Astrocyte of the hippocampus (primary cell): Measurements from ENCODE around the gene GYPA.
"Not testable (repeated sequence)": the region's sequence is repeated elsewhere in the genome, so short reads cannot be mapped to it uniquely, and the experiment has no call there.

Experiments
- DNase-seq: peaks from one replicate; pipeline ENCODE4 v3.0.0; 2011; ENCODE audit warnings: low read depth, low spot score

Gene GYPA

DNA sequence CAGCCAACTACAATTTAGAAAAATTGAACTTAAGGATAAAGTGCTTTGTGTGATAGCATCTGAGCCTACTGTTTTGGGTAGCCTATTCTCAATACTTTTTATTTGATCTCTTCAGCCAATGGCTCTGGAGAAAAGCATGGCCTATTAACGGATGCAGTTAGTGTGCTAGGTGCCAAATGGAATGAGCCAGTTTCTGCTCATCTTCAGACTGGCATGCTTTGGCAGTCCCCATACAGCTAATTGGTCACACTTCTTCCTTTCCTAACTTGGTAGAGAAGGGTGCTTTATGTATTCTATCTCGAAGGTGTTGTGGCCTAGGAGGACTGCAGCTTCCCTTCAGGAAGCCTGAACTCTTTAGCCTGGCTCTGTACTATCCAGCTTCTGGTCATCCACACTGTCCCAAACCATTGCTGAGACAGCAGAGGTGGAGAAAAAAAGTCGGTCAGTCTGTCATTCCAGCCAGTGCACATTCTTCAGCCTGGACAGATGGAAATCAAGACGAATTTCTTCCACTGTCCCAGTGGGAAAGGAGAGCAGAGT lies 11.1 kb downstream of the GYPA start:
- not testable (repeated sequence) for DNase-seq

DNA sequence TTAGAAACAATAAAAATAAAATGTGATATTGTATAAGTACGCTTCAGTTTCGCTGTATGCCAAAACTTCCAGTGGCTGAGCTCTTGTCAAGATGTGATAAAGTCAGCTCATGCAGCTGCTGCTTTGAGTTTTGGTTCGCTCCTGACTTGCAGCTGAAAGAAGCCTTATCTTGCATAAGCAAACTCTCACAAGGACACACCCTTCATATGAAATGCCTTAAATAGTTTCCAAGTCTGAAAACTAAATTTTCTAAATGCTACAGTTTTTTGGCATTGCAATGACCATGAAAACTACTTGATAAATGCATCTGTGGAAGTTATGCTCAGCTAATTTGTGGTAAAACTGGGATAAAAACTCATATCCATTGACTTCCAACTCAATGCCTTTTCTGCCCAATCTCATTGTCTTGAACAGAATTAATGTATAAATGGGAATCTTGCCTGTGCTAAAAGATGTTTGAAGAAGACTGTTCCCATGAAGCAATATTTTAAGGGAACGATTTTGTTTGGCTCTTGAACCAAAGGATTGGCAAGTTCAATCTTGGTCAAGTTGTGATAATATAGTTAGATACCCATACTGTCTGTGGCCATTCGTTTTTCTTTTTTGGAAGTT lies 11.7 kb downstream of the GYPA start:
- DNase-seq = not testable (repeated sequence)

GRCh38 chr4:144125109-144125508 lies 15.4 kb downstream of the GYPA start:
- not testable (repeated sequence) for DNase-seq

DNA sequence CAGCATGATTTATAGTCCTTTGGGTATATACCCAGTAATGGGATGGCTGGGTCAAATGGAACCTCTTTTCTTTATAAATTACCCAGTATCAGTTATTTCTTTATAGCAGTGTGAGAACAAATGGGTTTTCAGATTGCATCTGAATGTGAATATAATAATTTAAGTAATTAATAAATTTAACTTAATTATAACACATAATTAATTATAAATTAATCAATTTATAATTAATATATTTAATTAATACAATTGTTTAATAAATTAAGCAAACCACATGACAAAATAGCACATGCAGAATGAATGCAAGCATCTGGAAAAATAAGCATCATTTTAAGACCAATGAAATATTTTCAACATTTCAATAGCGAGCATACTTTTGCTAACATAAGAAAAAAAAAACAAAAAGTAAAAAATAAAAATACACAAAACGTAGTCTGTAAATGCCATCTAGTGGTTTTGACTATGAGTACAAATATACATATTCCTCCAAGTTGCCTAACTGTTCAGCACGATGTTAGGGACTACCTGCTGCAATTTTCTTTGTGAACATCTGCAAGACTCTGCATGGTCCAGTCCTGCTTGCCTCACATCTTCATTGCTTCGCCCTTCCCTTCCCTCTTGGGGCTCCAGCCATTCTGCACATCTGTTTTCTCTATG lies 16.4 kb downstream of the GYPA start:
- DNase-seq = not testable (repeated sequence)

- DNase-seq = not testable (repeated sequence)
Measured at GRCh38 chr4:144123269-144123668, 17.2 kb downstream of the GYPA start.

- not testable (repeated sequence) for DNase-seq
Measured at GRCh38 chr4:144119752-144120151, 20.8 kb downstream of the GYPA start.

GRCh38 chr4:144115519-144115918 lies 25.0 kb downstream of the GYPA start:
- no peak for DNase-seq

- DNase-seq = no peak
Measured at GRCh38 chr4:144113546-144113945, 27.0 kb downstream of the GYPA start.

- DNase-seq = no peak
Measured at GRCh38 chr4:144104509-144105130, 35.9 kb downstream of the GYPA start.

DNA sequence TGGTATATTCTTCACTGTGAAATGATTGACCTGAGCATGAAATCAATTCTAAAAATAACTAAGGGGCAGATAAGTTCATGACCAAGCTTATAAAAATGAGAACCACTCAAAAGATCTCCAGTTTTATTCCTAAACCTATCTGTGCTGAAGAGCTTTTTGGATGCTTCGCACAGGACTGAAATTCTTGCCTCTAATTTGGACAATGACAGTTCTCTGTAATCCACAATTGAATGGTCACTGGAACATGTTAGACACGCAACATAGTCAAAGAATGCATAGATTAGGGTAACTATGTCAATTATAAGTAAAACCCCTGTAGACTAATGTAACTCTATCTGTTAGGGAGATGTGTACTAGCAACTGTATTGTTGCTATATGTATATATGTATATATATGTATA lies 42.7 kb downstream of the GYPA start:
- not testable (repeated sequence) for DNase-seq

DNA sequence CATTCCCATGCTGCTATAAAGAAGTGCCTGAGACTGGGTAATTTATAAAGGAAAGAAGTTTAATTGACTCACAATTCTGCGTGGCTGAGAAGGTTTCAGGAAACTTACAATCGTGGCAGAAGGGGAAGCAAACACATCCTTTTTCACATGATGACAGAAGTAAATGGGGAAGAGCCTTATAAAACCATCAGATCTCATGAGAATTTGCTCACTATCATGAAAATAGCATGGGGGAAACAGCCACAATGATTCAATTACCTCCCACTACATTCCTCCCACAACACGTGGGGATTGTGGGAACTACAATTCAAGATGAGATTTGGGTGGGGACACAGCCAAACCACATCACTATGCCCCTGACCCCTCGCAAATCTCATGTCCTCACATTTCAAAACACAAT lies 46.5 kb downstream of the GYPA start:
- DNase-seq = not testable (repeated sequence)

DNA sequence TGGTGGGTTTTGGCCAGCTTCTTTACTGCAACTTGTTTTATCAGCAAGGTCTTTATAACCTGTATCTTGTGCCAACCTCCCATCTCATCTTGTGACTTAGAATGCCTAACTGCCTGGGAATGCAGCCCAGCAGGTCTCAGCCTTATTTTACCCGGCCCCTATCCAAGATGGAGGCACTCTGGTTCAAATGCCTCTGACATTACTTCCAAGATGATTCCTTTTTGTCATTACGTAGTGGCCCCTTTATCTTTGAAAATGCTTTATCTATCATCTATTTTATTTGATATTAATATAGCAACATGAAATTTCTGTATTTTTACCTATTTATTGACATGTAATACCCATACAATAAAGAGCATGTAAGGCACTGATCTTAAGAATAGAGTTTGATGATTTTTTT lies 49.3 kb downstream of the GYPA start:
- not testable (repeated sequence) for DNase-seq

- no peak for DNase-seq
Measured at GRCh38 chr4:144090744-144091143, 49.8 kb downstream of the GYPA start.

GRCh38 chr4:144082053-144082452 lies 58.5 kb downstream of the GYPA start:
- not testable (repeated sequence) for DNase-seq

DNA sequence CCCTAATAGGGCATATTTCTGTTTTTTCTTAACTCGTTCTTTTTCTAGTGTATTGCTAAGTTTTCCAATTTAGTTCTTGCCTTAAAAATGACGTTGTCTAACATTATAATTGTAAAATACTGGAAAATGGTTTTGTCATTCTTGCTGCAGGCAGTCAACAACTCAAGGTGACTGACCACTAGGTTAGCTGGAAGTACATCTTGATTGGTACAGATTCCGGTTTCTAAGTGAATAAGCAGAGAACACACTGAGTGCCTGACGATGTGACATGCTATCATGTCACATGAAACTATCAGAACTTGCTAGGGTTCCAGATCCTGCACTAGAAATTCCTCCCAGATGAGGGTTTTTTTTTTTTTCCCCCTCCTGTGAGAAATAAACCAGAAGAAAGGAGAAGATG lies 60.4 kb downstream of the GYPA start:
- not testable (repeated sequence) for DNase-seq

GRCh38 chr4:144078746-144079145 lies 61.8 kb downstream of the GYPA start:
- DNase-seq = not testable (repeated sequence)

DNA sequence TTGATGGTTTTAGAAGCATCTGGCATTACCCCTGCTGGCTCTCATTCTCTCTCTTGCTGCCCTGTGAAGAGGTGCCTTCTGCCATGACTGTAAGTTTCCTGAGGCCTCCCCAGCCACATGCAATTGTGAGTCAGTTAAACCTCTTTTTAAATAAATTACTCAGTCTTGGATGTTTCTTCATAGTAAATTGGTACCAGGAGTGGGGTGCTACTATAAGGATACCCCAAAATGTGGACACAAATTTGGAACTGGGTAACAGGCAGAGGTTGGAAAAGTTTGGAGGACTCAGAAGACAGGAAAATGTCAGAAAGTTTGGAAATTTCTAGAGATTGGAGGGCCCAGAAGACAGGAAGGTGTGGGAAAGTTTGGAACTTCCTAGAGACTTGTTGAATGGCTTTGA lies 79.0 kb downstream of the GYPA start:
- not testable (repeated sequence) for DNase-seq

DNA sequence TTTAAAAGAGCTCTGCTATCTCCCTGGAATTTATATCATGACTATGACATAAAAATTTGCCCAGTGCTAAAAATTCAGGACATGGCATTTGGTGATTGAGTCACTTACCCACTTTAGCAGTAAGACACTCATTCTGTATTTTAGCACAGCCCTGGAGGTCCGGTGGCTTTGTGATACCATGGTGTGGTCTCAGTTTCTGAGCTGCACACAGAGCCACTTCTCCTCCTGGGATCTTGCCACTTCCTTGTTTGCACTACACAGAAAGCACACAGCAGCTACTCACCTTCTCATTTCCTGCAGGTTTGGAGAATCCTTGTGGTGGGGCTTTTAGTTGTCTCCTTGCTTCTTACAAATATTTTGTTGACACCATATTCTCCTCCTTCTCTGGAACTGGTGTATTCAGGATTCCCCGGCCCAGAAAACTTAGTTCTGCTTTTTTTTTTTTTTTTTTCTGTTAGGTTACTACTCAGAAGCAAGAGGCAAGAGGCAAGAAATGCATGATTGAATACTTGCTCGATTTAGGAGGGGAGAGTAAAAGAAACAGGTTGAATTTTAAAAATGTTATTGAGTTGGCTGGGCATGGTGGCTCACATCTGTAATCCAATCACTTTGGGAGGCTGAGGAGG lies 80.2 kb downstream of the GYPA start:
- not testable (repeated sequence) for DNase-seq
